ENCODE measurements around the gene ZNF414.

Gene ZNF414, protein sequence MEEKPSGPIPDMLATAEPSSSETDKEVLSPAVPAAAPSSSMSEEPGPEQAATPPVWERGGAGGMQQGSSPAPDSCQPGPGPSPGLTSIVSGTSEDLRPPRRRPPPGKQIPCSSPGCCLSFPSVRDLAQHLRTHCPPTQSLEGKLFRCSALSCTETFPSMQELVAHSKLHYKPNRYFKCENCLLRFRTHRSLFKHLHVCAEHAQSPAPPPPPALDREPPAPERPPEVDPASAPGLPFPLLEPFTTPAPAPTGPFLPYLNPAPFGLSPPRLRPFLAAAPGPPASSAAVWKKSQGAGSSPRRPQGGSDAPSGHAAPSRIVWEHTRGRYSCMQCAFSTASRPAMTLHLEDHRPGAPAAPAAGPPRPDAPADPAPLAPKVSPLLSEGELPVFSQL

DNA sequence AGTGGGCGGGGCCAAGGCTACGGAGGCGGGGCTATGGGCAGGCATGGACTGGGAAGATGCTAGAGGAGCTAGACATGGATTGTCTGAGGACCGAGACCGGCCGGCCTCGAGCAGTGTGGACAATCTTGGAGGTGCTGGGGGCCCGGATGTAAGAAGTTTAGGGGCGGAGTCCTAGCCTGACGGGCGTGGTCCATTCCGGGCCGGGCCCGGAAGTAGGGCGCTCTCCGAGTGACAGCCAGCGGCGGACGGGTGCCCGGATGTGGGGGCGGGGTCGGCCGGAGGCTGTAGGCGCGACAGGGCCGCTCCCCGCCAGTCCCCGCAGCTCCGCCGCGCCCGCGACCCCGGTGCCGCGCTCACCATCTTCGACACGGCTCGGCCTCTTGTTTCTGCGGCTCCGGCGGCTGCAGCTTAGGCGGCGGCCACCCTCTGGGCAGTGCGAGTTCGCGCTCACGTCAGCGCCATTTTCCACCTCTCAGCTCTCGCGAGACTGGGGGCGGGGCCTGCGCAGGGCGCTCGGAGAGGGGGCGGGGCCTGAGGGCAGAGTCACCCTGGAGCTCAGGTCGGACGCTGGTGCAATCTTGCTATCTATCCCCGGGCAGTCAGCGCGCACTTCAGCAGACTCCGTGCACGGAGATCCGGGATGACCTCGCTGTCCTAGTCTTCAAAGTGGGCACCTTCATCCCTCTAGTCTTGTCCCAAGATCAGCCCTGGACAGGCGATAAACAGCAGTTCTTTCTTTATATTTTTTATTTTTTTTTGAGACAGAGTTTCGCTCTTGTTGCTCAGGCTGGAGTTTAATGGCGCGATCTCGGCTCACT lies at the start of gene ZNF414:
Gene ZNF414, minus strand, starts transcription at position 481 of the 818 bp plus-strand sequence. Its CDS starts 121 bp downstream, at position 360.
- no peaks in the 10 kb centered on the region for H3K9me2 ChIP-seq (ENCODE audit: low read depth, low read length)
- peaks cover 10% of the 10 kb centered on the region; the same call in 1 of the 2 replicates for H3K36me3 ChIP-seq (ENCODE audit: insufficient read depth, low read length)
- peak within 1 kb of the TSS; percentile 77 for H3K27ac ChIP-seq (ENCODE audit: low read depth, low read length, poor library complexity, severe bottlenecking)
- H2AFZ ChIP-seq (ENCODE audit: low read length), result no peak within 1 kb of the TSS
- no peaks in the 10 kb centered on the region for H3K9me3 ChIP-seq (ENCODE audit: low read length)
- no peaks in the 10 kb centered on the region for H4K20me1 ChIP-seq (ENCODE audit: insufficient read depth, low read length)
- H3K9ac ChIP-seq (ENCODE audit: low read length), result peak within 1 kb of the TSS; percentile 85
- no peaks in the 10 kb centered on the region for H3F3A ChIP-seq (ENCODE audit: insufficient read depth, low read length)
- peak within 1 kb of the TSS; percentile 97 for H3K4me2 ChIP-seq (ENCODE audit: low read length)
- TF ChIP-seq EZH2 (IDR thresholded peaks at IDR 0.05; ENCODE audit: borderline replicate concordance, low read length), result no peak
- TF ChIP-seq, protein P1, sequence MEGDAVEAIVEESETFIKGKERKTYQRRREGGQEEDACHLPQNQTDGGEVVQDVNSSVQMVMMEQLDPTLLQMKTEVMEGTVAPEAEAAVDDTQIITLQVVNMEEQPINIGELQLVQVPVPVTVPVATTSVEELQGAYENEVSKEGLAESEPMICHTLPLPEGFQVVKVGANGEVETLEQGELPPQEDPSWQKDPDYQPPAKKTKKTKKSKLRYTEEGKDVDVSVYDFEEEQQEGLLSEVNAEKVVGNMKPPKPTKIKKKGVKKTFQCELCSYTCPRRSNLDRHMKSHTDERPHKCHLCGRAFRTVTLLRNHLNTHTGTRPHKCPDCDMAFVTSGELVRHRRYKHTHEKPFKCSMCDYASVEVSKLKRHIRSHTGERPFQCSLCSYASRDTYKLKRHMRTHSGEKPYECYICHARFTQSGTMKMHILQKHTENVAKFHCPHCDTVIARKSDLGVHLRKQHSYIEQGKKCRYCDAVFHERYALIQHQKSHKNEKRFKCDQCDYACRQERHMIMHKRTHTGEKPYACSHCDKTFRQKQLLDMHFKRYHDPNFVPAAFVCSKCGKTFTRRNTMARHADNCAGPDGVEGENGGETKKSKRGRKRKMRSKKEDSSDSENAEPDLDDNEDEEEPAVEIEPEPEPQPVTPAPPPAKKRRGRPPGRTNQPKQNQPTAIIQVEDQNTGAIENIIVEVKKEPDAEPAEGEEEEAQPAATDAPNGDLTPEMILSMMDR (IDR thresholded peaks at IDR 0.05; ENCODE audit: low read length), result no peak
- no peaks in the 10 kb centered on the region for H3K79me2 ChIP-seq (ENCODE audit: insufficient read depth, low read length)
- no peaks in the 10 kb centered on the region for H3K27me3 ChIP-seq (ENCODE audit: insufficient read depth, low read length)
- peaks cover 17% of the 10 kb centered on the region for H3K4me1 ChIP-seq (ENCODE audit: insufficient read depth, low read length, severe bottlenecking)
- H3K4me3 ChIP-seq (ENCODE audit: low read depth, low read length, poor library complexity, severe bottlenecking), result peak within 1 kb of the TSS; percentile 77

- no peaks in the 10 kb centered on the region for H3F3A ChIP-seq (ENCODE audit: insufficient read depth, low read length)
- H3K4me2 ChIP-seq (ENCODE audit: low read length), result no peak overlapping the region
- H3K36me3 ChIP-seq (ENCODE audit: insufficient read depth, low read length), result no peaks in the 10 kb centered on the region
- no peak overlapping the region for H3K4me3 ChIP-seq (ENCODE audit: low read depth, low read length, poor library complexity, severe bottlenecking)
- H3K27ac ChIP-seq (ENCODE audit: low read depth, low read length, poor library complexity, severe bottlenecking), result no peak overlapping the region
- no peaks in the 10 kb centered on the region for H3K4me1 ChIP-seq (ENCODE audit: insufficient read depth, low read length, severe bottlenecking)
- no peaks in the 10 kb centered on the region for H3K27me3 ChIP-seq (ENCODE audit: insufficient read depth, low read length)
- no peaks in the 10 kb centered on the region for H4K20me1 ChIP-seq (ENCODE audit: insufficient read depth, low read length)
- TF ChIP-seq, protein P1 (IDR thresholded peaks at IDR 0.05; ENCODE audit: low read length), result no peak
- TF ChIP-seq EZH2 (IDR thresholded peaks at IDR 0.05; ENCODE audit: borderline replicate concordance, low read length), result no peak
- H3K9me3 ChIP-seq (ENCODE audit: low read length), result no peaks in the 10 kb centered on the region
- H3K79me2 ChIP-seq (ENCODE audit: insufficient read depth, low read length), result no peaks in the 10 kb centered on the region
- H3K9me2 ChIP-seq (ENCODE audit: low read depth, low read length), result no peaks in the 10 kb centered on the region
- no peak overlapping the region for H3K9ac ChIP-seq (ENCODE audit: low read length)
- H2AFZ ChIP-seq (ENCODE audit: low read length), result no peak overlapping the region
Measured at GRCh38 chr19:8561075-8561764, 47.3 kb upstream of the ZNF414 start.

- Histone ChIP-seq H3K79me2 (ENCODE audit: insufficient read depth, low read length) (no peaks in the 10 kb centered on the region), H3K36me3 (ENCODE audit: insufficient read depth, low read length) (no peaks in the 10 kb centered on the region), H3K4me2 (ENCODE audit: low read length) (no peak overlapping the region), H3K4me1 (ENCODE audit: insufficient read depth, low read length, severe bottlenecking) (no peaks in the 10 kb centered on the region), H3K9me3 (ENCODE audit: low read length) (no peaks in the 10 kb centered on the region), H3K27ac (ENCODE audit: low read depth, low read length, poor library complexity, severe bottlenecking) (no peak overlapping the region), H3K9ac (ENCODE audit: low read length) (no peak overlapping the region), H3K27me3 (ENCODE audit: insufficient read depth, low read length) (peaks cover 3% of the 10 kb centered on the region; the same call in 1 of the 2 replicates), H4K20me1 (ENCODE audit: insufficient read depth, low read length) (no peaks in the 10 kb centered on the region), H2AFZ (ENCODE audit: low read length) (no peak overlapping the region), H3F3A (ENCODE audit: insufficient read depth, low read length) (no peaks in the 10 kb centered on the region), H3K9me2 (ENCODE audit: low read depth, low read length) (no peaks in the 10 kb centered on the region), H3K4me3 (ENCODE audit: low read depth, low read length, poor library complexity, severe bottlenecking) (no peak overlapping the region)
- no peak for TF ChIP-seq EZH2 (IDR thresholded peaks at IDR 0.05; ENCODE audit: borderline replicate concordance, low read length)
- TF ChIP-seq, protein P1 (IDR thresholded peaks at IDR 0.05; ENCODE audit: low read length), result no peak
Measured at GRCh38 chr19:8558325-8558724, 44.4 kb upstream of the ZNF414 start.
